Stimulated activated CD8-positive, alpha-beta memory T cell treated with anti-CD3 and anti-CD28 coated beads, Interleukin-2, amount 100 ng/mL, for 1 hour (primary cell): ENCODE results near the gene CA9.
A peak's percentile ranks its signal among the peaks of the same experiment; 100 is the strongest.

Experiments
- DNase-seq, 2 donors: peaks; one replicate each; pipeline ENCODE4 v3.0.0-alpha.2; 2020; ENCODE audit warnings: low read depth in 2 of 2

The CA9 gene

DNA sequence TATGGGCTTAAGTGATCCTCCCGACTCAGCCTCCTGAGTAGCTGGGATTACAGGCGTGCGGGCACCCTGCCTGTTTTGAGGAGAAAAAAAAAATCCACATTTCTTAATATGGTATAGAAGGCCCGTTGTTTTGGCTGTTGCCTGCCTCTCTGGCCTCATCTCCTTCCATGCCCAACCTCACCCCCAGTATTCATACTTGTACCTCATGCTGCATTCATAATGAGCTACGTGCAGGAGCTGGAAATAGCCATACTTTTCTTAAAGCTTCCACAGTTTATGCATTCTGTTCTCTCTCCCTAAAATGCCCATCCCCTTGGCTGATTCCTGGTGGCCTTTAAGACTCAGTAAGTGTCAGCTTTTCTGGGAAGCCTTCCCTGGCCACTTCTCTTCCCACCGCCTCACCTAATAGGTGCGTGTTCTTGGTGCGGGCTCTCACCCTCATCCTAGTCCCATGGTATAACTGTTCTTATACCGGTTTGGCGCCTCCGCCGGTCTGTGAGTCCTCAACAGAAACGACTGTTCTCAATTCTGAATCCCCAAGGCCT is 18.1 kb downstream of the CA9 start:
- no peak for DNase-seq

DNA sequence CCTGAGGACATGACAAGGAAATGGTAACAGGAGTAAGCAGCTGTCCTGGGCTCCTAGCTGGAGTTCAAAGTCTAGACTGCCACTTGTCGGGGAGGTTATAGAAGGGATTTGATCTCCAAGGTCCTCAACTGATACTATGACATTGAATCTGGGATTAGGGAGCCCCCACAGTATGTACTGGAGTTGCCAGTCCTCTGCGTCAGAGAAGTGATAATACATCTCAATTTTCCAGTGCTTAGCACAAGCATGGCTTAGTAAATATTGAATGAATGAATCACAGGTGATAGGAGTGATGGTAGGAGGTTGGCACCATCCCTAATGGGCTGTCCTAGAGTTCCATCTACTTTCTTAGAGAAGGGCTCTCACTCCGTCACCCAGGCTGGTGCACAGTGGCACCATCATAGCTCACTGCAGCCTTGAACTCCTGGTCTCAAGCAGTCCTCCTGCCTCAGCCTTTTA is 22.2 kb downstream of the CA9 start:
- no peak for DNase-seq

DNA sequence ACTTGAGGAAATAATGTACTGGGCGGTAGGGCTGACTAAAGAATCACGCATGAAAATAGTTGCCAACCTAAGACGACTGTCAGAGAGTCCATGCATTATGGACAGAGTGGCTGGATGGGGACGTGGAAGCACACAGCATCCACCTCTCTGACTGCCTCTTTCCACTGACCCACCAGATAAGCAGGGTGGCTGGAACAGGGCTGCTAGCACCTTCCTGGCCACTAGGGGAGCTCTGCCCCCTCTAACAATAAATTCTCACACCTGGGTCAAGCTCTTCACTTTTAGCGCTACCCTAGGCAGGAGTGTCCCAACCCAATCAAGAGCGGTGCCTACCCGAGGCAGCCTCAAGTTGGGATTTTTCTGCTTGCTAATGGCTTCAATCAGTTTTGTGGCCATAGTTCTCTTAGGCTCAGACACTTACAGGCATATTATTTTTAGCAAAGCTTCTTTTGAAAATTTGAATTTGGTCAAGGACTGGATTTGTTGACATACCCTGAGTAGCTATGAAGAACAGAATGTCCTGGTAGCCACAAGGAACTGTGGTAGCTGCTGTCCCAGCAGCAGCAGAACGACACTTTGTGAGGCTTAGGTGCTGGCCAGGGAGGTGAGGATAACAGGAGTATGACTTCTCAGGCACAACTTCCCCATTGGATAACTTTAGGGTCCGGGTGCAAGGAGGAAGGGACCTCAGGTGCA is 22.9 kb downstream of the CA9 start:
- DNase-seq = peak; percentile 18 to 37

DNA sequence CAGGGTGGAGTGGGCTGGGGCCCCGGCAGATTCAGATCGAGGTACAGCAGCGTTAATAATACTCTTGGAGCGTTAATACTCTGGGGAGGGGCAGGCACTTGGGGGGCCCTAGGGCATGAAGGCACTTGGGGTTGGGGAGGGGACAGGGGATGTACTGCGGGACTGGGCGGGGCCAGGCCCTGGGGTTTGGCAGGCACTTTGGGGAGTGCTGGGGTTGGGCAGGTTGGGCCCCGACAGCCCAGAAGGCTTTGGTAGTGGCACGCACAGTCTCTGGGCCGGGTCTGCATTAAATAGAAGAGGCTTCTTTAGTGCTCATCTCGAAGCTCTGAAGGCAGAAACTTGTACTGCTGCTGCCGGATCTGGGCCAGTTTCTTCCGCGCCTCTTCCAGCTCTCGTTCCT is 23.8 kb downstream of the CA9 start:
- no peak for DNase-seq

DNA sequence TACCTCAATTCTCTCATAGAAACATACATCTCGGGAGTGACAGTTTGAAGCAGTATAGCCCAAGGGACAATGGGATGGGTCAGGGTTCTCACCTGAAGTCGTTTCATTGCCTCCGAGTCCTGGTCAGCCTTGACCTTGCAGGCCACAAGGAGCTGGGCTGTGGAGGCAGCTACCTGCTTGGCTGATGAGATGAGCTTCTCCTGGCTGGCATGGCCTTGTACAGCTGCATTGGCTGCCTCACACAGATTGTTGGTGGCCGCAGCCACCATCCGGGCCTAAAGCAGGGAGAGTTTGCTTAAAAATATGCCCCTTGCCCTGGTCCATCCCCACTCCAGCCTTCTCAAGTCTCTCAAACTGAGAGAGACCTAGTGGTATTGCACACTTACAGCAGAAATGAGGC is 24.5 kb downstream of the CA9 start:
- DNase-seq = no peak

DNA sequence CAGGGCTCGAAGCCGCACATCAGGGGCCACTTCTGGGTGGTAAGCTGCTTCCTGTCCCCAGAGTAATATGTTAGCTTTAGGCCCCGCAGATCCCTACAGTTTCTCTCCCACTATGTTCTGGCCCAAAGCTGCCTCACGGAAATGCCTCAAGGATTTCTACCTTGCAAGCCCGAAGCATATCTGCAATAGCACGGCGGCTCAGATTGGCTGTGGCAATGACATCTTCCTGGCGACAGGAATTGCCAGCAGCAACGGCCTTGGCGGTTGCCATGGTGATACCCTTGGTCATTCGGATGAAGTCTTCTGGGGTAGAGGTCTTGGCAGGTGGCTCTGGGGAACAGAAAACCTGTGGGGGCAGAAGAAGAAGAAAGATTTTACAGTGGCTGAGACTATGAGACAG is 26.3 kb downstream of the CA9 start:
- DNase-seq = no peak

DNA sequence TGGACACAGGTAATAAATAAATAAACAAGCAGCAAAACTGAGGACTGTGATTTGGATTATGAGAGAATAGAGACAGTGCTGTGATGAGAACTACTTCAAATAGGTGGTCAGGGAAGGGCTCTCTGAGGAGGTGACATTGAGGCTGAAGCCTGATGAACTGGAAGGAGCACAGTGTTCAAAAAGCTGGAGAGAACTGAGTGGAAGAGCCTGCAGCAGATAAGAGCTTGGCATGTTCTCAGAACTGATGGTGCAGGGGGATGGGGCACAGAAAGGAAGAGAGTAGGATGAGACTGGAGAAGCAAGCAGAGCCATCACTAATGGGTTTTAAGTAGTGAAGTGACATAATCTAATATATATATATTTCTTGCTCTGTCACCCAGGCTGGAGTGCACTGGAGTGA is 27.2 kb downstream of the CA9 start:
- DNase-seq = no peak

DNA sequence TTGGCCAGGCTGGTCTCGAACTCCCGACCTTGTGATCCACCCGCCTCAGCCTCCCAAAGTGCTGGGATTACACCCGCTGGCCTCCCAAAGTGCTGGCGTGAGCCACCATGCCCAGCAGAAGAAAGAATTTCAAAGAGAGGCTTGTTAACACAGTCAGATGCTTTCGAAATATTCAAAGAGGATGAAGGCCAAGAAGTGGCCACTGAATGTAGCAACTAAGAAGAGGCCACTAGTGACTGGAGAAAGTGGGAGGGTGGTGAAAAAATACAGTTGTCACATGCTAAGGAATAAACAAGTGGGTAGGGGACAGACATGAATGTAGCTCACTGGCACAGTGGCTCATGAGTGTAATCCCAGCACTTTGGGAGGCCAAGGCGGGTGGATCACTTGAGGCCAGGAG is 29.0 kb downstream of the CA9 start:
- no peak for DNase-seq

DNA sequence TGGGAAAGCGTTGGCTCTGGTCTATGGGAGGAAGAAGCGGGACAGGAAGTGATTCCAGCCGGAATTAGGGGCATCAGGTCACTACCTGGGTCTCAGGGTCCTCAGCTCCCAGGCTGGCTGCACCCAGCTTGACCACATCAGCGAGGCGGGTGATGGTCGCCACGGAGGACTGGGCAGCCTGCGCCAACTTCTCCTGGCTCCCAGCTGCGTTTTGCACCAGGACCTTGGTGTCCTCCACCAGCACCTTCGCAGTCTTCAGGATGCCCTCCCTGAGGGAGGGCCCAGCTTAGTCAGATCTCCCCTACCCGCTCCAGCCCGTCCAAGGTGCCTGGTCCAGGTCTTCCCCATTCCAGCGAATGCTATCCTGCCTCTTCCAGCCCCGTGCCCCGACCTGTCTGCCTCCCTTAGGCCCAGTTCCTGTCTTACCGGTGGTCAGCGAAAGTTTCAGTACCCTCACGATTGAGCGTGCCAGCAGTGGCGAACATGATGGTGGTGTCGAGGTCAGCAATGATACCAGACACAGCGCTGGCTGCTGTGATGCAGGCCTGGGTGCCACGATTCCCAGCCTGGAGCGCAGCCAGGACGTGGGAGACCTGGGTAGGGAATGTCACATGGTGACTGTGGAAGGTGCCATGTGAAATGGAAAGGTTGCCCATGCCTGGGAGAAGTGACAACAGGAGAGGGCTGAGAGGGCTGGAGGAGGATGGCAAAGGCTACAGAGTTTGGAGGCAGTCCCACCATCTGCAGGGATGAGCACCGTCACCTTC is 30.4 kb downstream of the CA9 start:
- no peak for DNase-seq

DNA sequence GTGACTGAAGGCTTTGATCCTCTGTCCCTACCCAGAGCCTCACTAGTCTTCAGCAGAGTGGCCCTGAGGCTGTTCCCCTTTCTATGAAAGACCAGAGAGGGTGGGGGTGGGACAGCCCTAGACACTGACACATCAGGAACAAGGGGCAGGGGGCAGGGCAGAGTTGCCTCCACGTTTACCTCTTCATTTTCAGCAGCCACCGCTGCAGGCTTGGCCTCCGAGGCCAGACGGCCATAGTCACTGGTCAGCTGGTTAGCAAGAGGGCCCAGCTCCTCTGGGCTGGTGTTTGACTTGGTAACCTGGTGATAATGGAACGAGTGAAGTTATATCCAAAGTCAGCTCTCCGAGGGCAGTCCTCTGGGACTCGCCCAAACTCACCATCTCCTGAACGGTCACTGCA is 31.6 kb downstream of the CA9 start:
- no peak for DNase-seq

DNA sequence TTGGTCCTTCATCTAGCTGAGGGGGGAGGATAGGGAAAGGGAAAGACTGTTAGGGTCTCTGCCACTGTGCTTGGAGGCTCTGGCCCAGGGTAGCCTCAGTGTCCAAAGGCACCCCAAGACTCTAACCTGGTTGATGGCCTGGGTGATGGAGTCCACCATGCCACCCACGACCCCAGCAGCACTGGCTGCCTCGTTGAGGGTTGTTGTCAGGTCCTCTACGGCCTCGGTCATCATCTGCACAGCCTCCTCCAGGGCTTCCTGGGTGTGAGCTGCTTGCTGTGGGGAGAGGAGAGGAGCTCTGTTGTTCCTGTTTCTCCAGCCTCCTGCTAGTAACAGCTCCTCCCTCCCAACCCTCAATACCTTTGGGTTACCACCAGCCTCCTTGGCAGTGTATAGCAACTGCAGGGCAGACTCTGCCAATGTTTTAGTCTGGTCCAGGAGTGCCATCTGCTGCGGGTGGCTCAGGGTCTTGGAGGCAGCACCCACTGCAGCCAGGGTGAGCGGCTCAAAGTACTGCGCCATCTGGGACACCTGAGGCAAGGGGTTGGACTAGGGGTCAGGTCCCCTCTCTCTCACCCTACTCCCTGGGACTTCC is 32.2 kb downstream of the CA9 start:
- DNase-seq = no peak

DNA sequence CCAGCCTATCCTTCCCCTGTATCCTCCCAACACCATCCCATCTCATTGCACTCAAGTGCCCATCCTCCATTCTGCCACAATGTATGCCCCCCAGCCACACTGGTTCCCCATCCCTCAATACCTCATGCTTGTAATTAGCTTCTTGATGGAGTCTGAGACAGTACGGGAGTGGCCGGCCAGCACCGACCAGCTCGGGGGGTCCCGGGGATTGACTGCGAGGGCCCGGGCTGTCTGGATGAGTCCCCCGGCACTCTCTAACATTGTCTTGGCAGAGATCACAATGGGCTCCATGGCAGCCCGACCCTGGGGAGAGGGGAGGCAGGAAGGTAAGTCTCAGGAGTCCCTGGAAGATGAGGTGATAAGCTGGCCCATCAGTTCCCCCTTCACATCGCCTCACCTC is 33.2 kb downstream of the CA9 start:
- DNase-seq = no peak

DNA sequence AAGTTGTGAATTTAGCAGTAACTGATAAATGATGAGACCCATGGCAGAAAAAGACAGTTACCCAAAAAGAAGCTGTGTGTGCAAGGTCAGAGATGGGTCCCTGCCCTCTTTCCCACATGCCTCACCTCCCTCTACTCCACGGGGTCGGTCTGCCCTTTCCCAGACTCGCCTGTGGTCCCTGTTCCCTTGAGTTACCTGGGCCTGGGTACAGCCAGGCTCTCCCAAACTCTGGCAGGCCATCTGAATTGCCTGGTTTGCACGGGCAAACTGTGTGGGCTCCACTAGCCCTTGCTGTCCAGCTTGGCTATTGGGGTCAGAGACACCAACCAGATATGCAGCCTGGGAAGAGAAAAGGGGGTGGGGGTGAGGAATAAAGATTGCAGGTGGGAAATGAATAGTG is 34.4 kb downstream of the CA9 start:
- DNase-seq = no peak

DNA sequence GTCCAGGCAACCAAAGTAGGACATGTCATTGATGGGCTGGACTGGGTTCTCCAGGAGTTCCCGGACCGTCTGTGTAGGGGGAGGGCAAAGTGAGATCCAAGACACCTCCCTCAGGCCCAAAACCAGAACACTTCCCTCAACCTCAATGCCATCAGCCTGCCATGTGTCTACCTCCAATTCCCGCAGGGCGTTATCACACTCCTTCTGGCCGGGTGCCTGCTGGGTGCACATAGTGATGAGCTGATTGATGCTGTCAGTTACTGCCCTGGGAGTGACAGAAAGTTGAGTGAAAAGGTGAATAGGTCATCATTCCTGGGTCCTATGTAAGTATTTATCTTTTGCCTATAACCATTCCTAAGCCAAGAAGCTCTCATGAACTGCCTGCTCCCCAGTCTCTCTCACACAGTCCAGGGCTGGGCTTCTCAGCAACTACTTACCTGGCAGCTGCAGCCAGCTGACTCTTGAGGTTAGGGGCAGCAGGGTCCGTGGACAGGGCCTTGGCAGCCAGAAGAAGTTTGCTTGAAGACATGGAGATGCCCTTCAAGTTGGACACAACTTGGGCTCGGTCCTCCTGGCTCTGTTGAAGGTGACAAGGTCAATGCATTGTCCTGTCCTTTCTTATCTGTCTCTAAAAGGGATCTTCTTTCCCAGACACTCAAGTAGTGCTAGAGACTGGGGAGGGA is 37.2 kb downstream of the CA9 start:
- DNase-seq = no peak

DNA sequence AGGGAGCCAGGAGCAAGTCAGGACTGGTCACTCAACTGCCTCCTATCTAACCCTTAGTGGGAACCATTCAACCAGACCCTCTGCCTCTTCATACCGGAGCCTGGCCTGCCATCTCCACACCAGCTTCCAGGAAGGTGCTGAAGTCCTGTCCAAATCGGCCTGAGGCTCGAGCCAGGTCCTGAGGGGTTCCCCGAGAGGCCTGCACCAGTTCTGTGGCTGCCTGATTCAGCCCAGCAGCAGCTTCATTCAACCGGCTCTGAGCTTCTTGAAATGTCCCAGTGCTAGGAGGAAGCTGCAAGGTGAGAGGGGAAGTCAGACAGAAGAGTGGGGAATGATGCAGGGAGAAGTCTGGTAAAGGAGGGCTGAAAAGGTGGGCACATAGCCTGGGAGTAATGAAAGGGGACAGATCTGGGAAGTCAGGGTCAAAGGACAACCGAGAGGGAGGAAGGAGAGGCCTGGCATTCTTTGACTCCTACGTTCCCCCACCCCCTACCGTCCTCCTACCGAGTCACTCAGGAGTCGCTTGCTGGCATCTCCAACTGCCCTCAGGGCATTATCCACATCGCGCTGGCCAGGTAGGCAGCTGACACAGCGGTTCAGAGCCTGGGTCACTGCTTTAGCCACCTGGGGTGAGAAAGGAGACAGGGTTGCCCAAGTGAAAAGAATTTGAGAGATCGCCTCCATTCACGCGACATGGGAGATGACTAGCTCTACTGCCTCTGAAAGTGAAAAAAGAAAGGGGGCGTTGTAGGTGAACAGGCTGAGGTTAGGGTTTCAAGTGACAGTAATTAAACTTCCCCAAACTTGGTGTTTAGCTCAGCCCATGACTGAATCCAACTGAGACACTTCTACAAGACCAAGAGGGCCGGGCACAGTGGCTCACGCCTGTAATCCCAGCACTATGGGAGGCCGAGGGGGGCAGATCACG is 38.0 kb downstream of the CA9 start:
- no peak for DNase-seq

DNA sequence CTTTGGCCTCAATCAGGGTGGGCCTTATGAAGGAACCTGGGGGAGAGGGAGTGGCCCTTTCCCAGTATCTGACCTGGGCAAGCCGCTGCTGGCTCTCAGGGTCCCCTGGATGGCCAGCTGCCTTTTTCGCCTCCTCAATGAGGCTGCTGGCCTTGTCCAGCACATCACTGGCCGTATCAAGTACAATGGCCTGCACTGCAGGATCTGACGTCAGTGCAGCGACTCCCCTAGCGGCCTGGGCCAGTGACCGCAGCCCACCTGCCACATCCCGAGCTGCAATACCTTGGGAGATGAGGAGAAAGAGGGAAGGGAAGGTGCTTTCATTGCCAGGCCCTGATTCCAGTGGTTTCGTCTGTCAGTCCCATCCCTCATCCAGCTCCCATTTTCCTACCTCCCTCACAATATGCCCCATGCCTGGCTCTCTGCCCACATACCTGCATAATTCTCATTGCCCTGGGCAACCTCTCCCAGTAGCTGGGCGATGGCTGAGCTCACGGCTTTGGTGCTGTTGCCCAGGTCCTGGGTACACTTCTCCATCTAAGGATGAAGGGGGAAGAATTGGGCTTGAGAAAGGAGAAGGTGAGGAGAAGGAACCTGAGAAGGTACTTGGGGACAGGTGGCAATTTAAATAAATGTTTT is 39.2 kb downstream of the CA9 start:
- no peak for DNase-seq

DNA sequence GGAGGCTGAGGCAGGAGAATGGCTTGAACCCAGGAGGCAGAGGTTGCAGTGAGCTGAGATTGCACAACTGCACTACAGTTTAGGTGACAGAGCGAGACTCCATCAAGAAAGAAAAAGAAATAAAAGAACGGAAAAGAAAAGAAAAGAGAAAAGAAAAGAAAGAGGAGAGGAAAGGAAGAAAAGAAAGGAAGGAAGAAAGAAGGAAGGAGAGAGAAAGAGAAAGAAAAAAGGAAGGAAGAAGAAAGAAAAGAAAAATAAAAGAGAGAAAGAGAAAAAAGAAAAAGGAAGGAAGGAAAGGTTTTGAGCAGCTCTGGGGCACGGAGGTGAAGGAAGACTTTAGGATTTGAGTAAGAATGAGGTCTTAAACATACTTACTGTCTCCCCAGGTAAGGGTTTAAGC is 39.9 kb downstream of the CA9 start:
- DNase-seq = no peak

DNA sequence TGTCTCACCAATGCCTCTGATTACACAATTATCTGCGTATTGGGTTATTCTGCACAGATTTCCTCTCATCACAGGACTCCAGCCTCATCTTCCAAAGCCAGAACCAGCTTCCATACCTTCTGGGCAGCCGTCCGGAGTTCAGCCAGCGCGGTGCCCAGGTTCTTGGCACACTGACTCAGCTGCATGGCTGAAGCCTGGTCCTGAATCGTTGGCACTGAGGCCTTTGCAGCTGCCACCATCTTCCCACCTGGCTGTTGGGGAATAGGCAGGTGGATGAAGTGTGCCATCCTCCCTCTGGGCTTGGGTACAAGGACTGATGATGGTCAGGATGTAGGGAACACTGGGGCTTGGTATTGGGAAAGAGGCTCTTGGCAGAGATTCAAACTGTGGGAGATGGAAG is 40.4 kb downstream of the CA9 start:
- DNase-seq = no peak

DNA sequence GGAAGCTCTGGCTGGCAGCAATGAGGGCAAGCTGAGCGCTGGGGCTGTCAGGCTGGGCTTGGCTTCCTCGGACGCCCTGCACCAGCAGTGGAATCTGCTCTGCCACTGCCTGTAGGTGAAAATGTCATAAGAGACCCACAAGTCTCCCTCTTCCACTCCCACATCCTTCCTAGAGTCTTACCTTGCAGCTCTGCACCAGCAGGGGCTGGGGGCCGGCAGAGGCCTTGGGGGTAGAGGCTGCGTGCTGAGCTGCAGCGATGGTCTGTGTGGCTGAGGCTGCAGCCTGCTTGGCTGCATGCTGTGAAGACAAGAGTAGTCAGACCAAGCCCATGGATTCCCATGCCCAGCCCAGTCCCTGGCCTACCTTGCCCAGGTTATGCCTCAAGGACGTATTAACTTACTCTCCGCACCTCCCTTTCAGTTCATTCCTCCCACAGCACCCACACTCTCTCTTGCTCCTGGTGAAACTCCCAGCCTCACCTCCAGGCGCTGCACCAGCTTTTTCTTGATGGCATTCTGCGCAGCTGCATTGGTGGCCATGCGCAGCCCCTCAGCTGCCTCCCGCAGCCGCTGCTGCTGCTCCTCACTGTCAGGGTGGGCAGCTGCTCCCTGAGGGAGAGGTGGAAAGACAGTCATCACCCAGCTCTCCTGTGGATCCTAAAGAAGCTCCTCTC is 41.0 kb downstream of the CA9 start:
- no peak for DNase-seq

DNA sequence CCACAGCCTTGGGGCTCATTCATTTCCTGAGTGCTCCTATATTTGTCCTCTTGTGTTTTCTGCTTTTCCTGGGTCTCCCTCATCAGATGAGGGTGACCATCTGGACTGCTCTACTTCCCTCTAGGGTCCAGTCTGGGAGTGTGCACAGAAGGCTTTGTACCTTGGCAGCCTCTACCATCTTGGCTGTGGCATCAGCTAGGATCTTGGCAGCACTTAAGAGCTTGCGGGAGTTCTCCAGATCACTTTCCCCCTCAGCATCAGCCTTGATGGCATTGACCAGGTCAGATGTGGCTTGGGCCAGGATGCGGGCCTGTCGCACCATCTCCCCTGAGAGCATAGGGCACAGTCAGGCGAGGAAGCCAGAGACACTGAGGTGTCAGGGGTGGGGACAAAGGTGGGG is 42.5 kb downstream of the CA9 start:
- DNase-seq = no peak
